ENCODE results near the gene SLC25A1.

DNA sequence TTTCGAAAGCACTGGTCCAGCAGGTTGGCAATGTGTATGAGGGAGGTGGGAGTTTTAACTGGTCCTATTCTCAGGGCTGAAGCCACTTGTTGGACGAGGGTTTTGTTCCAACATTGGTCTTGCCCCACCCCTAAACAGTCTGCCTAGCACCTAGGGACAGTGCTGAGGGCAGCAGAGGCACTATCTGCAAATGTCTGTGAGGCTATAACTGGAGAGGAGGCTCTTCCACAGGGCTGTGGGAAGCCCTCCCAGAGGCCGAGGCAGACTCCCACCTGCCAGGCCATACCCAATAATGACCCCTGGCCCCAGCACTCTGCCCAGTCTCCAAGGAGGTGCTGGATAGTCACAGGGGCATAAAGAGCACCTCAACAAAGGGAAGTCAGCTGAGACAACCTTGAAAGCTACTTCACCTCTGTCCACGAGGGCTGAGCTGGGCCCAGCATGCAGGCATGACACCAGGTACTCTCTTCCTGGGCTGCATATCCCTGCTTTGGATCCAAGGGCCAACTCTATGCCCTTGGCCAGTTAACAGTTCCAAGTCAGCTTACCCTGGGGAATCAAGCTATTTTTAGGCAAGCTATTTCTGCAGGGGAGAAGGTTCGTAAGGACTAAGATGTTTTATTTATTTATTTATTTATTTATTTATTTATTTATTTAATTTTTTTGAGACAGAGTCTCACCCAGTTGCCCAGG lies 40.2 kb upstream of the SLC25A1 start:
- no peak for TF ChIP-seq POLR2AphosphoS5 (IDR thresholded peaks at IDR 0.05; ENCODE audit: low read depth, low read length)
- no peak for TF ChIP-seq POLR2A (IDR thresholded peaks at IDR 0.05; ENCODE audit: low read depth, low read length)
